M059J (cell line): ENCODE results near the gene CTU2. TPM values are rescaled to one million over a fixed set of nuclear protein-coding genes. Genes with fewer than 3 reads are reported as not detected.

Experiments used
- DNase-seq: peaks from one replicate; pipeline ENCODE4 v3.0.0-alpha.2; 2012; ENCODE audit warnings: low read depth
- total RNA-seq: library from RNA; depleted of rRNA; stranded (reverse); fragments of >200 nt; shearing (Covaris generic); gene quantifications from 2 replicates; pipeline ENCODE4 v1.2.3, GENCODE V29; 2014; rRNA removed

Gene CTU2
- total RNA-seq, 1 experiment from 2014 or later: 16.2 TPM

GRCh38 chr16:88760424-88761142, 54.3 kb downstream of the CTU2 start:
- no peak for DNase-seq

- DNase-seq: no peak
These were observed 54.8 kb downstream of the CTU2 start for GRCh38 chr16:88761143-88761534.

GRCh38 chr16:88761830-88762229, 55.5 kb downstream of the CTU2 start:
- no peak for DNase-seq

- no peak for DNase-seq
These were observed 56.1 kb downstream of the CTU2 start for GRCh38 chr16:88762258-88762870.

GRCh38 chr16:88762941-88763340, 56.6 kb downstream of the CTU2 start:
- no peak for DNase-seq

- DNase-seq: peak; percentile 78
These were observed 57.3 kb downstream of the CTU2 start for GRCh38 chr16:88763502-88764053.

- no peak for DNase-seq
These were observed 57.8 kb downstream of the CTU2 start for GRCh38 chr16:88764080-88764479.

GRCh38 chr16:88764913-88765349, 58.6 kb downstream of the CTU2 start:
- peak; percentile 91 for DNase-seq

Other genes with a start within 250 kb of the CTU2 start
- 13.3 and 20.4 TPM in 2 replicates for gene ZC3H18, start 136.1 kb upstream of the CTU2 start, total RNA-seq
- gene IL17C, start 67.9 kb upstream of the CTU2 start, total RNA-seq: not detected in 2 replicates
- gene CYBA, start 55.5 kb upstream of the CTU2 start, total RNA-seq: not detected in 2 replicates
- 39.9 and 42.4 TPM in 2 replicates for gene MVD, start 43.4 kb upstream of the CTU2 start, total RNA-seq
- gene SNAI3, start 20.0 kb upstream of the CTU2 start, total RNA-seq: not detected in 2 replicates
- 18.2 and 26.5 TPM in 2 replicates for gene RNF166, start 95 bp upstream of the CTU2 start, total RNA-seq
- 49.1 and 89.6 TPM in 2 replicates for gene PIEZO1, start 78.7 kb downstream of the CTU2 start, total RNA-seq
- gene CDT1, start 97.3 kb downstream of the CTU2 start, total RNA-seq: 12.8 and 44.4 TPM in 2 replicates
- 136 and 151 TPM in 2 replicates for gene APRT, start 105.4 kb downstream of the CTU2 start, total RNA-seq
- 28.9 and 34.1 TPM in 2 replicates for gene GALNS, start 150.4 kb downstream of the CTU2 start, total RNA-seq
- gene TRAPPC2L, start 150.6 kb downstream of the CTU2 start, total RNA-seq: 36.8 and 48.4 TPM in 2 replicates
- not detected in 2 replicates for gene PABPN1L, start 160.2 kb downstream of the CTU2 start, total RNA-seq